HepG2 (cell line): ENCODE data around the gene PSMG3. TPM values are rescaled to one million over a fixed set of nuclear protein-coding genes. Genes with fewer than 3 reads are reported as not detected.
A peak's percentile ranks its signal among the peaks of the same experiment; 100 is the strongest.

ENCODE experiments used
- ATM ChIP-seq: fragments of 450-650 bp; IDR thresholded peaks from 2 replicates; pipeline ENCODE4 v1.7.1; 2017; ENCODE audit warnings: mild to moderate bottlenecking, borderline replicate concordance
- CEBPG ChIP-seq: IDR thresholded peaks from 2 replicates; pipeline ENCODE4 v1.6.1; 2016
- CHD2 ChIP-seq: IDR thresholded peaks from 2 replicates; pipeline ENCODE4 v1.6.1; 2011; ENCODE audit warnings: low read depth, low read length, improper control_type of control experiment
- EED ChIP-seq: sonication (generic); formaldehyde crosslinking; IDR thresholded peaks from 2 replicates; pipeline ENCODE4 v1.5.0; 2020; ENCODE audit warnings: mild to moderate bottlenecking, missing genetic modification reagents
- ERF ChIP-seq: IDR thresholded peaks from 2 replicates; pipeline ENCODE4 v1.6.1; 2018; ENCODE audit warnings: missing biosample characterization, missing genetic modification reagents
- GATA4 ChIP-seq: sonication (generic); IDR thresholded peaks from 2 replicates; pipeline ENCODE4 v1.6.1; 2016; ENCODE audit warnings: antibody characterized with exemption, low read depth, borderline replicate concordance
- JUND ChIP-seq: sonication (generic); formaldehyde crosslinking; IDR thresholded peaks from 2 replicates; pipeline ENCODE4 v1.8.0; 2022; ENCODE audit warnings: mild to moderate bottlenecking, missing genetic modification reagents
- KDM1A ChIP-seq: IDR thresholded peaks from 2 replicates; pipeline ENCODE4 v1.6.1; 2016; ENCODE audit warnings: missing compliant biosample characterization
- NCOA5 ChIP-seq: sonication (generic); formaldehyde crosslinking; IDR thresholded peaks from 2 replicates; pipeline ENCODE4 v1.4.0; 2020; ENCODE audit warnings: missing genetic modification reagents
- PHF5A ChIP-seq: IDR thresholded peaks from one replicate; pipeline ENCODE4 v1.6.1; 2018; ENCODE audit warnings: low read depth, missing genetic modification reagents; ENCODE audit not compliant: unreplicated experiment
- PRDM4 ChIP-seq: sonication (generic); formaldehyde crosslinking; IDR thresholded peaks from 2 replicates; pipeline ENCODE4 v1.9.0; 2021; ENCODE audit warnings: missing genetic modification reagents, borderline replicate concordance
- RBM39 ChIP-seq: fragments of 200-400 bp; formaldehyde crosslinking; IDR thresholded peaks from one replicate; pipeline ENCODE4 v1.6.1; 2018; ENCODE audit warnings: antibody characterized with exemption, mild to moderate bottlenecking, low read depth, low read length; ENCODE audit not compliant: poor library complexity, severe bottlenecking
- RCOR2 ChIP-seq: IDR thresholded peaks from 2 replicates; pipeline ENCODE4 v1.6.1; 2016; ENCODE audit warnings: missing biosample characterization, missing genetic modification reagents
- ZBTB25 ChIP-seq: IDR thresholded peaks from 2 replicates; pipeline ENCODE4 v1.6.1; 2018; ENCODE audit warnings: missing genetic modification reagents
- ZFYVE20 ChIP-seq: sonication (generic); formaldehyde crosslinking; IDR thresholded peaks from 2 replicates; pipeline ENCODE4 v1.8.0; 2023; ENCODE audit warnings: low read depth, mild to moderate bottlenecking, moderate library complexity, missing genetic modification reagents, borderline replicate concordance
- ZHX1 ChIP-seq: sonication (generic); formaldehyde crosslinking; IDR thresholded peaks from 2 replicates; pipeline ENCODE4 v1.8.1; 2022; ENCODE audit warnings: low read depth, mild to moderate bottlenecking, missing genetic modification reagents
- ZNF263 ChIP-seq: sonication (generic); formaldehyde crosslinking; IDR thresholded peaks from 2 replicates; pipeline ENCODE4 v1.4.0; 2020; ENCODE audit warnings: missing genetic modification reagents
- ZNF275 ChIP-seq: sonication (generic); formaldehyde crosslinking; IDR thresholded peaks from 2 replicates; pipeline ENCODE4 v1.8.0; 2022; ENCODE audit warnings: missing genetic modification reagents, mild to moderate bottlenecking, inconsistent platforms, borderline replicate concordance
- ZNF644 ChIP-seq: IDR thresholded peaks from 2 replicates; pipeline ENCODE4 v1.6.1; 2016; ENCODE audit warnings: low read depth
- ZNF704 ChIP-seq: sonication (generic); formaldehyde crosslinking; IDR thresholded peaks from 2 replicates; pipeline ENCODE4 v1.8.1; 2023; ENCODE audit warnings: mild to moderate bottlenecking, inconsistent platforms, moderate library complexity, missing genetic modification reagents, borderline replicate concordance
- ZNF780A ChIP-seq: sonication (generic); formaldehyde crosslinking; IDR thresholded peaks from 2 replicates; pipeline ENCODE4 v1.8.0; 2022; ENCODE audit warnings: mild to moderate bottlenecking, missing genetic modification reagents, moderate library complexity
- ZSCAN20 ChIP-seq: sonication (generic); formaldehyde crosslinking; IDR thresholded peaks from 2 replicates; pipeline ENCODE4 v1.4.0; 2020; ENCODE audit warnings: missing genetic modification reagents, mild to moderate bottlenecking, borderline replicate concordance
- polyA plus RNA-seq, 8 experiments: library from polyadenylated mRNA; depleted of rRNA in 3 of 8; stranded (reverse) in 7 of 8; unstranded in 1 of 8; fragments of >200 nt; fragmentation: Illumina TruSeq in 4 of 8; extraction: Trizol in 4 of 8; gene quantifications; 2 replicates each; pipeline versions ENCODE4 v1.2.1 to v1.2.3, GENCODE V29; 2011 to 2016; ENCODE audit warnings: low read depth in 4 of 8, missing spikeins in 1 of 8, mixed read lengths in 1 of 8; ENCODE audit not compliant: insufficient read depth in 1 of 8
- total RNA-seq, 5 experiments: library from RNA; depleted of rRNA; stranded (reverse); fragments of >200 nt; fragmentation: Illumina TruSeq; extraction: Trizol; gene quantifications; 2 replicates each; pipeline ENCODE4 v1.2.3, GENCODE V29; 2016; ENCODE audit warnings: low read depth in 1 of 5

PSMG3 gene
- total and polyA plus RNA-seq, 2 of the 13 experiments (the other 11 are each of a cell fraction or from before 2014, with no cell fraction given) = 29.6 to 48.4 TPM

GRCh38 chr7:1555813-1556543 is 13.9 kb downstream of the PSMG3 start, which contains the start of gene TMEM184A (continued):
- peak; percentile 87; the same call in 1 of the 2 replicates for TF ChIP-seq ZSCAN20 (CRISPR knock-in tag)
- TF ChIP-seq NCOA5 (CRISPR knock-in tag) = no peak
- TF ChIP-seq RBM39 = no peak
- TF ChIP-seq JUND (CRISPR knock-in tag) = no peak
- TF ChIP-seq EED (CRISPR knock-in tag) = no peak
- no peak for TF ChIP-seq ZFYVE20 (CRISPR knock-in tag)
- no peak for TF ChIP-seq ATM
- no peak for TF ChIP-seq CHD2
- peak; percentile 84; the same call in 1 of the 2 replicates for TF ChIP-seq ZBTB25 (CRISPR knock-in tag)
- no peak for TF ChIP-seq KDM1A (CRISPR knock-in tag)
- no peak for TF ChIP-seq GATA4
- TF ChIP-seq PHF5A (CRISPR knock-in tag) = peak; percentile 77
- TF ChIP-seq PRDM4 = no peak
- peak; percentile 64; the same call in 1 of the 2 replicates for TF ChIP-seq ERF (CRISPR knock-in tag)
- peak; percentile 87 for TF ChIP-seq ZHX1 (CRISPR knock-in tag)
- peak; percentile 22; the same call in 1 of the 2 replicates for TF ChIP-seq ZNF704 (CRISPR knock-in tag)
- TF ChIP-seq ZNF644 (CRISPR knock-in tag) = no peak
- peak; percentile 86 for TF ChIP-seq ZNF263 (CRISPR knock-in tag)
- TF ChIP-seq RCOR2 (CRISPR knock-in tag) = no peak
- TF ChIP-seq ZNF780A = peak; percentile 80; the same call in 1 of the 2 replicates
- TF ChIP-seq ZNF275 (CRISPR knock-in tag) = peak; percentile 69
- TF ChIP-seq CEBPG (CRISPR knock-in tag) = no peak
